Neutrophil (primary cell): ENCODE measurements around the gene FKBP5.

Source experiments
- H3K27ac ChIP-seq: fragments of 200-600 bp; sonication (generic); 2 replicates; pipeline ENCODE4 v1.5.1; 2016; ENCODE audit warnings: mild to moderate bottlenecking, moderate library complexity
- H3K27me3 ChIP-seq: fragments of 200-600 bp; sonication (generic); 2 replicates; pipeline ENCODE4 v1.6.0; 2016; ENCODE audit warnings: mild to moderate bottlenecking
- H3K36me3 ChIP-seq: fragments of 200-600 bp; sonication (generic); 2 replicates; pipeline ENCODE4 v1.5.1; 2017
- H3K4me1 ChIP-seq, 2 experiments: fragments of 200-600 bp in 1 of 2; sonication (generic) in 1 of 2; 1 replicate in 1 of 2; 2 replicates in 1 of 2; pipeline versions ENCODE4 v1.5.1 to v1.6.1; 2013 to 2016; ENCODE audit warnings: low read depth in 1 of 2, low read length in 1 of 2, mild to moderate bottlenecking in 1 of 2, moderate library complexity in 1 of 2; ENCODE audit not compliant: control insufficient read depth in 1 of 2, insufficient read depth in 1 of 2
- H3K4me3 ChIP-seq, 2 experiments: fragments of 200-600 bp in 1 of 2; sonication (generic) in 1 of 2; 1 replicate in 1 of 2; 2 replicates in 1 of 2; pipeline ENCODE4 v1.5.1; 2013 to 2016; ENCODE audit warnings: low read depth in 1 of 2, low read length in 1 of 2, mild to moderate bottlenecking in 1 of 2, moderate library complexity in 1 of 2
- H3K9me3 ChIP-seq: fragments of 200-600 bp; sonication (generic); 2 replicates; pipeline ENCODE4 v1.5.1; 2016
- TF ChIP-seq, protein P1 (sequence below): fragments of 200-600 bp; sonication (generic); IDR thresholded peaks from 2 replicates; pipeline ENCODE4 v1.5.1; 2016; ENCODE audit warnings: antibody characterized with exemption

Gene FKBP5

DNA sequence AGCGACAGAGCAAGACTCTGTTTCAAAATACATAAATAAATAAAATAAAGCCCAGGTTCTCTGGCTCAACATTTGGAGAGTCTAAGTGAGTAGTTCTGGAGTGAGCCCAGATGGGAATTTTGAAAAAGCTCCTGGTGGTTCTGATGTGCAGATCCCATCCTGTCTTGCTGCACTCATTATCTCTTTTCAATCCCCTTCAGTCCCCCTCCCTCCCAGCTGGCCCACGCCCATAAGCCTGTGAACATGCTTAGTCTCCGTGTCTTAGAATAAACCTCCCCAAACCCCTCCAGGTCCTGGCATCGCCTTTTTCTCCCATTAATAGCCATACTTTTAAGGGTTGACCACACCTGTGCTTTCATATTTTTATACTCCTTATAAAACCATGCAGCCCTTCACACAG is 156.6 kb downstream of the FKBP5 start:
- Histone ChIP-seq H3K9me3 (no peaks in the 10 kb centered on the region), H3K27me3 (peaks cover 15% of the 10 kb centered on the region), H3K4me1 (no peaks in the 10 kb centered on the region)

DNA sequence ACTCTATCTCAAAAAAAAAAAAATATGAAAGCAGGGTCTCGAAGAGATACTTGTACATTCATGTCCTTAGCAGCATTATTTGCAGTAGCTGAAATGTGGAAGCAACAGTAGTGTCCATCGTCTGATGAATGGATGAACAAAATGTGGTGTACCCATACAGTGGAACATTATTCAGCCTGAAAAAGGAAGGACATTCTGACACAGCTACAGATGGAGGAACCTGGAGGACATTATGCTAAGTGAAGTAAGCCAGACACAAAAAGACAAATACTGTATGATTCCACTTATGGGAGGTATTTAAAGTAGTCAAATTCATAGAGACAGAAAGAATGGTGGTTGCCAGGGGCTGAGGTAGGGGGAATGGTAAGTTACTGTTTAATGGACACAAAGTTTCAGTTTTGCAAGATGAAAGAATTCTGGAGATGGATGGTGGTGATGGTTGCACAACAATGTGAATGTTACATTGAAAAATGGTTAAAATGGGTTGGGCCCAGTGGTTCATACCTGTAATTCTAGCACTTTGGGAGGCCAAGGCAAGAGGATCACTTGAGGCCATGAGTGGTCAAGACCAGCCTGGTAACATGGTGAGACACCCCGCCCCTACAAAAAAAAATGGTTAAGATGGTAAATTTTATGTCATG is 164.2 kb downstream of the FKBP5 start:
- Histone ChIP-seq H3K9me3 (no peaks in the 10 kb centered on the region), H3K4me3 (no peak overlapping the region)
- TF ChIP-seq, protein P1, sequence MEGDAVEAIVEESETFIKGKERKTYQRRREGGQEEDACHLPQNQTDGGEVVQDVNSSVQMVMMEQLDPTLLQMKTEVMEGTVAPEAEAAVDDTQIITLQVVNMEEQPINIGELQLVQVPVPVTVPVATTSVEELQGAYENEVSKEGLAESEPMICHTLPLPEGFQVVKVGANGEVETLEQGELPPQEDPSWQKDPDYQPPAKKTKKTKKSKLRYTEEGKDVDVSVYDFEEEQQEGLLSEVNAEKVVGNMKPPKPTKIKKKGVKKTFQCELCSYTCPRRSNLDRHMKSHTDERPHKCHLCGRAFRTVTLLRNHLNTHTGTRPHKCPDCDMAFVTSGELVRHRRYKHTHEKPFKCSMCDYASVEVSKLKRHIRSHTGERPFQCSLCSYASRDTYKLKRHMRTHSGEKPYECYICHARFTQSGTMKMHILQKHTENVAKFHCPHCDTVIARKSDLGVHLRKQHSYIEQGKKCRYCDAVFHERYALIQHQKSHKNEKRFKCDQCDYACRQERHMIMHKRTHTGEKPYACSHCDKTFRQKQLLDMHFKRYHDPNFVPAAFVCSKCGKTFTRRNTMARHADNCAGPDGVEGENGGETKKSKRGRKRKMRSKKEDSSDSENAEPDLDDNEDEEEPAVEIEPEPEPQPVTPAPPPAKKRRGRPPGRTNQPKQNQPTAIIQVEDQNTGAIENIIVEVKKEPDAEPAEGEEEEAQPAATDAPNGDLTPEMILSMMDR = no peak

More for the DNA sequence above, 156.6 kb downstream of the FKBP5 start:
- Histone ChIP-seq H3K36me3 (no peaks in the 10 kb centered on the region), H3K4me3 (no peak overlapping the region), H3K27ac (no peak overlapping the region)
- TF ChIP-seq, protein P1 = no peak

More for the DNA sequence above, 164.2 kb downstream of the FKBP5 start:
- Histone ChIP-seq H3K27me3 (peaks cover 16% of the 10 kb centered on the region), H3K36me3 (no peaks in the 10 kb centered on the region), H3K27ac (no peak overlapping the region), H3K4me1 (peaks cover 8 to 10% of the 10 kb centered on the region in 2 experiments)
